Stimulated activated CD4-positive, alpha-beta T cell treated with anti-CD3 and anti-CD28 coated beads, Interleukin-12 subunit alpha, Interleukin-12 subunit beta, amount 100 ng/mL, for 24 hours (primary cell): ENCODE measurements around the gene PMVK.

Experiments
- DNase-seq, 2 experiments: peaks; one replicate each; pipeline ENCODE4 v3.0.0-alpha.2; 2020; ENCODE audit warnings: low read depth in 2 of 2

PMVK gene

DNA sequence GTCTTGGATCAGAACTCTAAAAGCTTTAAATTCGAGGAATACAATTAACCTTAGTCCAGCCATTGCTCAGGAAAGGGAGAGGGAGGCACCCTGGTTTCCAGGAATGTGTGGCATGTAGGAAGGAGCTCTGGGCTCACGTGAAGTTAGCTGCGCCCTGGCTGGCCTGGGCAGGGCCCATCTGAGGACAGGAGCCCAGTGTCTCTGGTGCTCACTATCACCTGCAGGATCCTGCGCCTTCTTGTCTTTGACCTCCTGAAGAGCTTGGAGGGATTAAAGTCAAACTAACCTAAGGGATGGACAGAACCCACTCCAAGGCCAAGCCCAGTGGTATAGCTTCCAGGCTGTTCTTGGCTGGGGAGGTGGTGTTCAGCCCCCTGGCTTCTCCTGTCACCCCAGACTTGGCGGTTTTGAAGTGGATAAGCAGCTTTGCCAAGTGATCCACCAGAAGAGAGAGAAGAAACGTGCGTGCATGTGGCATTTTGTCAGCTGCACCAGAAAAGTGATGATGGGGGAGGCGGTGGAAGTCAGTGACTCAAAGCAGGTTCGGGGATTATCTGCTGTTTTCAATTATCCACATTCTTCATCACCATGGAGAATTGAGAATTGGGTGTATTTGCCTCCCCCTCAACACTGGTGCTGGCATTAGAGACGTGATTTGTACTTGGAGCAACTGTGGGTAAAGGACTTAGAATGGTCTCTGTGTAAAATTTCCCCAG lies 54.5 kb downstream of the PMVK start:
- no peak for DNase-seq

DNA sequence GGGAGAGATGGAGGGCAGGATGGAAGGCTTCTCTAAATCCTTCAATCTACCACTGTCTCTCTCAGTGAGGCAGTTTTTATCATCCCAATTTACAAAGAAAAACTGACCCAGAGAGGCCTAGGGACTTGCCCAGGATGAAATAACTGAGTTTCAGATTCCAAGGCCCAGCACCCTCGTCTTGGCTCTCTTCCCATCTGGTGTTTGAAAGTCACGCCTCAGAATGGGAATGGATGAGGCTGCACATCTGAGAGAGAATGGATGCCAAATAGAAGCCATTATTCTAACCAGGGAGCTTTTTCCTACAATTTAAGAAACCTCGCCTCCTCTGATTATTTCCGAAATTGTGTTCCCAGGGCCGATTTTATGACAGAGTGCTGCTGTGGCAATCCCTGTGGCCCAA lies 55.8 kb downstream of the PMVK start:
- DNase-seq, result no peak

DNA sequence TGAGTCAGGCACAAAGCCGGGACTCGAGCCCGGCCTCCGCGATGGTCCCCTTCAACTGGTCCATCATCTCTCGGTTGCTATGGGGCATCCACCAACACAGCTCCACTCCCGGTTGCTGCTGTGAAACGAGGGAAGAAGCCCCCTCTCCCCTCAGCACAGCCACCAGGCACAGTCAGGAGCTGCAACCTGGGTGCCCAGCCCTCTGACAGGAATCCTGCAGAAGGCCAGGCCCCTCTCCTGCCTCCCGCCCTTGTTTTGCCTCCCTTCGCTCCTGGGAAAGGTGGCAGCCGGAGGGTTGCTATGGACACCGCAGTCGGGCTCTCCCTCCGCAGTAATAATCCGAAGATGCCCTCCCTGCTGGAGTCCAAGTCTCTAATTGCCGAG lies 57.5 kb downstream of the PMVK start:
- no peak for DNase-seq

DNA sequence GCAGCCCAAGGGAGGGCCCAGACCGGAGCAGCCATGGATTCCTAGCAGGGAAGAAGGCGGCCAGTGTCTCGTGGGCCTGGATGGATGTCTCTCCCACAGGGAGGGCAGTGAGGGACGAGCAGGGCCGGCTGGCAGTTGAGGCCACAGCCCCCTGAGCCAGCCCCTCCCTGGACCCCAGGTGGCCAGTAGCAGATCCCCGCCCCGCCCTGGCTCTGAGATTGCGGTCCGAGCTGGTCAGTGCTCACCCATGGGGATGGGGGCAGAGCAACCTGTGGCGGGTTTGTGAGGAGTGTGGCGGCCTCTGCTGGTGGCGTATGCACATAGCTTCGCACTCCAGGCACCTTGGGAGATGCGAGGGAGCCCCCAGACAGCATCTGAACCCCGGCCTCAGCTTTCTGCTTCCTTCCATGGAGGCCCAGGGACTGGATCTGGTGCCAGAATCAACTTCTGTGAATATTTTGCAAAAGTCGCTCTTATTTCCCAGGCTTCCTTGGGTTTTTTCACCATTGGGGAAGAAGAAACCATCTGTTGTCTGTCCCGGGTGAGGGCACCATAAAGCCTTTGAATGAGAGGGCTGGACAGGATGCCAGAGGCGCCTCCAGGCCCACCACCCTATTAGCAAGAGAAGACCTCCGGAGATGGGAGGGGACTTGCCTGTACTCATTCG lies 58.0 kb downstream of the PMVK start:
- peak; percentile 54 to 67 for DNase-seq

DNA sequence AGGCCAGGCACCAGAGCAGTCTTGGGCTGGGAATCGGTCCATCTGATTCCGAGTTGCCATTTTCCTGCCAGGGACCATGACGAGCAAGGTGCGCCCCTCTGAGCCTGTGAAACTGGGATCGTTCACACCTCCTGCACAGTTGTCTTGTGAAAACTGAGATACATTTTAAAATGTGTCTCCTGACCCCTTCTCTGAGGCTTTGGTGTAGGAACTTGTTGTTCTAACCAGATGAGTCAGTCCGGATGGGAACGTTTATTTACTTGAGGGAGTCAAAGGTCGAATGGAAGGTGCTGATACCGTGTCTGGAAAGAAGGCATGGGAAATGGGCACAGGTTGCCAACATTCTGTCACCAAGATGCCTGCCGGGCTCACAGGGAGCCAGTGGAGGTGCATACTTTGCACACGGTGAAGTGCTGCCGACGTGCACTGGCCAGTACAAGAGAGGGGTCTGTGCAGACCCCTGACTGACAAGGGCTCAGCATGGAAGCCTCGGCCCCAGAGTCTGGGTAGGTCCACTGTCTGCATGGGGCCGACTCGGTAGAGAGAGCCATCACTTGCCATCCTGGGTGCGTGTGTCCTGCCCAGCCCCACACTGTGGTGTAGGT lies 59.0 kb downstream of the PMVK start:
- DNase-seq, result no peak

DNA sequence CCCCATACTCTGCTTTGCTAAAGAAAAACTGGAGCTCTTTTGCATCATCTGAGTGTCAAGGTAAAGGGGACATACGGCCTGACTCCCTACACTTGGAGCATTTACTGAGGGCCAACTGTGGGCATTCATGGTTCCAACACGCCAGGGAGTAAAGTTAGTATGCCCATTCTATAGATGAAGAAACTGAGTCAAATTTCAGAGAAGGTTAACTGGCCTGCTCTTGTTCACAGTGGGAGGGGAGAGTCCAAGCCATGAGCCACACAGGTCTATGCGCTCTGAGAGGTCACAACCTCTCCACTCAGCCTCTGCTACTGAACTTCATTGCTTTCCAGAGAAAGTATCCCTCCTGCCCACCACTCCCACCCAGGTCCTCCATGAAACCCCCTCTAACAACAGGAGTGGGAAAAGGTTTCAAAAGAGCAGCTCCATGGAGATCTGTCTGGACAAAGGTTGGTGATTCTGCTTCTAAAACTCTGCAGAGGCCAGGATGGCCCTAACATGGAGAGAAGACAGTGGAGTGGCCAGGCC lies 59.6 kb downstream of the PMVK start:
- DNase-seq, result no peak
